H54 (cell line): ENCODE results near the gene DGKD.
"Not testable (repeated sequence)": the region's sequence is repeated elsewhere in the genome, so short reads cannot be mapped to it uniquely, and the experiment has no call there.

Source experiments
- DNase-seq: peaks from one replicate; pipeline ENCODE4 v3.0.0; 2011; ENCODE audit warnings: low spot score, mixed read lengths; ENCODE audit not compliant: insufficient read length
- FAIRE-seq: peaks from 3 replicates; lab custom pipeline; 2011; peaks lifted over from hg19 to GRCh38; lab: Jason Lieb, UNC
- POLR2A ChIP-seq: IDR thresholded peaks from 2 replicates; pipeline ENCODE4 v1.6.1; 2011; ENCODE audit warnings: low read depth, mild to moderate bottlenecking, low read length

DGKD gene

DNA sequence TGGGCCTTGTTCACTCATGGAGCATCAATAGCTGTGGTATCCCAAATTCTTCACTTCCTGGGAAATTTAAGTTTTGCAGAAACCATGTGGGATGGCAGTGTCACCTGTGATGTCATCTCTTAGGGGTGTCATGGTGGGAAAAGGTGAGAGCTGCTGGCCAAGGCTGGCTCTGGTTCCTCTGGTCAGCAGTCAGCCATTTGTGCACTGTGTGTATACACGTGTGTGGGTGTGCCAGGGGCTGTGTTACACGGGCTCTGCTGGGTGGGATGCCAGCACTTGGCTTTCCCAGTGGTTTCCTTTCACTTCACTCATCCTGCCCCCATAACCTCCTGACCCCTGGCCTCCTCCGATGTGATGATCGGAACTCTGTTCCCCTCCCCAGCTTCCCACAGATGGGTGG lies 25.4 kb upstream of the DGKD start:
- FAIRE-seq (no peak), DNase-seq (no peak)
- TF ChIP-seq POLR2A: no peak

DNA sequence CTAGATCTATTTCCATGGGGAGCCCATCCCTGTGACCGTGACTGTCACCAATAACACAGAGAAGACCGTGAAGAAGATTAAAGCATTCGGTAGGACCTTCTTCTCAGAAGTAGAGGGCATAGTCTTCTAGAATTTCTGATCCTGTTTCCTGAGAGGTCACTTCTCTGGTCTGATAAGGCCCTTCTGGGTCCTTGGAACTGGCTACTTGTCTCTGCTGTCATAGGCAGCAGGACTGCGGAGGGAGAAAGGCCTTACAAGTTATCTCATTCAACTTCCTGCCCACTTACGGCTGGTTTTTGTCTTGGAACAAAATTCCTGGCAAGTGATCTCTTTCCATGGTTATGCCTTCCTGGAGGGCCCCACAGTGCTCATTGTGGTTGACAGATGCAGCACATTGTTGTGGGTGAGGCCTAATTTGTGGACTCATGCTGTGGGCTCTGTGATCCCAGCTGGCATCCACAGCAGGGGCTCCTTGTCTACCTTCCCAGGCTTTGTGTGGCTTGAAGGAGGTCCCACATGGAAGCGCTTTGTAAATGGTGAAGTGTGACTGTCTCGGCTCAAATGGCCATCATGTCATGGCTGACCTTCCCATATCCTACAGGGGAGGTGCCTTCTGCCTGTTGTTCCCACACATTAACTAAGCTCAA lies 24.7 kb upstream of the DGKD start:
- DNase-seq (peak; percentile 29), FAIRE-seq (no peak)
- no peak for TF ChIP-seq POLR2A

DNA sequence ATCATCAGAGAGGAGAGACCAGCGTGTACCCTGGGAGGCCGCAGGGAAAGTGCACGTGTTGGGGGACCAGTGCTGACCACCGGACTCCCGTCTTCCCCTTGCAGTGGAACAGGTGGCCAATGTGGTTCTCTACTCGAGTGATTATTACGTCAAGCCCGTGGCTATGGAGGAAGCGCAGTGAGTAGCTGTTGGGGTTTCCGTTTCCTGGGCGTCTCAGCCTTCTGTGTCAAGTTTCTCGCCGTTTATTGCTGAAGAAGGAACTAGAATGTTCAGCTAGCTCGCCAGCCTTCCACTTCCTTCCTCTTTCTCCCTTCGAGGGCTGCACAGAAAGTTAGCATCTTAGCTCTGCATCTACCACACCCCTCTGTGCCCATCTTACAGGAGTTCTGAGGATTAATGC lies 22.8 kb upstream of the DGKD start:
- no peak for DNase-seq
- no peak for FAIRE-seq
- TF ChIP-seq POLR2A: no peak

DNA sequence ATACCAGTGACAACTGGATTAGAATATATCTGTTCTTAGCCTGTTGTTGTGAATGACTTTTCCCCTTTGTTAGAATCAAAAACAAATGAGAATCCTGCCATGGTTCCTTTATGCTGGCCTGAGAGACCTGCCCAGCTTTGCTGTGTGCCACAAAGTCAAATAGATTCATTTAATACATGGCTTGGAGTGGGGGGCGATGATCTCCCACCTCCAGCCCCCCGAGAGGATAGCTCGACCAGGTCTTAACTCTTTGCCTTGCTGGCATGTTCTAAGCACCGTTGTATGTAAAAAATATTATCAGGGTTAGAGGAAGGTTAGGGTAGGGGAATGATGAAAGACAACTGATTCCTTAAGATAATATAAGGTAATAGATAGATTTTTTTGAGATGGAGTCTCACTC lies 22.2 kb upstream of the DGKD start:
- FAIRE-seq (no peak), DNase-seq (no peak)
- TF ChIP-seq POLR2A: no peak

DNA sequence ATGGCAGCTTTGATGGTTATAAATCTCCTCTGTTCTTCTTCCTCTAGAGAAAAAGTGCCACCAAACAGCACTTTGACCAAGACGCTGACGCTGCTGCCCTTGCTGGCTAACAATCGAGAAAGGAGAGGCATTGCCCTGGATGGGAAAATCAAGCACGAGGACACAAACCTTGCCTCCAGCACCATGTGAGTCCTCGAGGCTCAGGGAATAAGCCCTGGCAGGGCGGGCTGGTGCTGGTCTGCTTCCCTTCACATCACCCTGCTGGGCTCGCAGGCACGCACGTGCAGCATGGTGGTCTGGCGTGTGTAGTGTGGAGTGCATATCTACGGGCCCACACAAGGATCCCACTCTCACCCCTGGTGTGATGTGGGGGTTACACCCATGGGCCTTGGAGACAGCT lies 19.4 kb upstream of the DGKD start:
- DNase-seq (no peak), FAIRE-seq (no peak)
- no peak for TF ChIP-seq POLR2A

DNA sequence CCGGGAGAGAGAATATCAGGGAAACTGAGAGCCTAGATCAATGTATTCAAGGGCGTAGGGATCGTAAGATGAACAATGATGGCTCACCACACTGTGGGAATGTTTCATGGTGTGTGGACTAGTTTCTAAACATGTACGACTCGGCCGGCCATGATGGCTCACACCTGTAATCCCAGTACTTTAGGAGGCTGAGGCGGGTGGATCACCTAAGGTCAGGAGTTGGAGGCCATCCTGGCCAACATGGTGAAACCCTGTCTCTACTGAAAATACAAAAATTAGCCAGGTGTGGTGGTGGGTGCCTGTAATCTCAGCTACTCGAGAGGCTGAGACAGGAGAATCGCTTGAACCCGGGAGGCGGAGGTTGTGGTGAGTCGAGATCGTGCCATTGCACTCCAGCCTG lies 18.2 kb upstream of the DGKD start:
- not testable (repeated sequence) for FAIRE-seq, DNase-seq

DNA sequence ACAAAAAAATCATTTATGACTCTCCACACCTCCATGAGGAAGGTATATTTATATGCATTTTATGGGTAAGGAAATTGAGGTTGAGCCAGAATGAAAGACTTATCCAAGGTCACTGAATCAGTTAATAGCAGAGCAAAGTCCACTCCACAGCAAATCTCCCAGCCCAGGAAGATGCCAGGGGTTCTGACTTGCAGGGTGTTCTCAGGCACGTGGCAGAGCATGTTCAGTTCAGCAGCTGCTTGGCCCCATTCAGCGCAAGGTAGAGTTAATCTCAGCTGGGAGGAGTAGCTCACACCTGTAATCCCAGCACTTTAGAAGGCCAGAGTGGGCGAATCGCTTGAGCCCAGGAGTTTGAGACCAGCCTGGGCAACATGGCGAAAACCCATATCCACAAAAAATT lies 17.8 kb upstream of the DGKD start:
- DNase-seq: no peak
- TF ChIP-seq POLR2A: no peak
- no peak for FAIRE-seq

DNA sequence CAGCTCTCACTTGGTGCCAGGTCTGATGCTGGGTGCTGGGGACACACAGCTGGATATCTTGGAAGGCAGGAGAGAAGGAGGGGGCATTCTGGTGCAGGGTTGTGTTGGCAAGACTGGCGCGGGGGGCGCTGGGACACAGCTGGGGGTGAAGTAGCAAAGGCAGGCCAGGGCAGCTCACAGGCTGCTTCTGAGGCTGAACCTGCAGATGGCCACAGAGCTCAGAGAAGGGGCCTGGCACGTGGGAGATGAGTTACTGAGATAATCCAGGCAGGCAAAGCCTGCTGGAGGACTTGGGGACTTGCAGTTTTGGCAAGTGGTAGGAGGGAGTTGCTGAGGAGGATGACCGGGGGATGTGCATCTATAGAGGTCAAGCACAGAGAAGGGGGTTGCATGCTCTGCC lies 16.2 kb upstream of the DGKD start:
- DNase-seq (no peak), FAIRE-seq (no peak)
- TF ChIP-seq POLR2A: no peak

DNA sequence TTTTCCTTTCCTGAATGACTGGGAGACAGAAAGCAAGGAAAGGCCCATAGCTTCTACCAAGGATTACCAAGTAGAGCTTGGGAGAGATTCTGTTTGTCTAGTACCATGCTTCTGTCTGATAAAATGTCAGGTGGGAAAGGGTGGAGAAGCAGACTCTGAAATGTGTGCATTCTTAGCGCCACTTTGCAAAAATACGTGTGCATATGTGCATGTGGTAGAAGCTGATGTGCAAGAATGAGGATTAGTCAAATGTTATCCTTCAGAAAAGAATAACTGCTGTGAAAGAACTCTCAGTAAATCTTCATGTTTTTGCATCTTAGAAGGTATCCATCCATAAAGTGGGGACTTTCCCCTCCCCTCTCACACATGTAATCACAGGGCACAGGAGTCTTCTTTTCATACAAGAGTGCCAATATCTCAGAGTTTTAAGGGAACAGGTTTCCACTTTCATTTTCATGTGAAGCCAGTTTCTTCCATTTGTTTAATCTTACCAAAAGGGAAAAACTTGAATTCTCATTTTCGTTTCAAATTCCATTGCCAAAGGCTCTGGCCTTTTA lies 15.4 kb upstream of the DGKD start:
- FAIRE-seq (no peak), DNase-seq (no peak)
- TF ChIP-seq POLR2A: no peak

DNA sequence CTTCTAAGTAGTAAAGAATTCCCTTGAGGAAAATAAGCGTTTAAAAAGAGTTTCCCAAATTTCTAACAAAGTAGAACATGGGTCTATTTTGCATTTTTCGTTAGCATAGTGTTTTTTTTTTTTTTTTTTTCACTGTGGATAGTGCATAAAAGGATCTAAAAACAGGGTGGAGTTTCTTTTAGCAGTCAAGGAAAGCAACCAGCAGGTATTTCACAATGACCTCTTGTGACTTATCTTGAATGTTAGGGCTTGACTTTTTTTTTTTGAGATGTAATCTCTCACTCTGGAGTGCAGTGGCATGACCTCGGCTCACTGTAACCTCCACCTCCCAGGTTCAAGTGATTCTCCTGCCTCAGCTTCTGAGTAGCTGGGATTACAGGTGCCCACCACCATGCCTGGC lies 14.9 kb upstream of the DGKD start:
- DNase-seq (no peak), FAIRE-seq (no peak)
- no peak for TF ChIP-seq POLR2A

DNA sequence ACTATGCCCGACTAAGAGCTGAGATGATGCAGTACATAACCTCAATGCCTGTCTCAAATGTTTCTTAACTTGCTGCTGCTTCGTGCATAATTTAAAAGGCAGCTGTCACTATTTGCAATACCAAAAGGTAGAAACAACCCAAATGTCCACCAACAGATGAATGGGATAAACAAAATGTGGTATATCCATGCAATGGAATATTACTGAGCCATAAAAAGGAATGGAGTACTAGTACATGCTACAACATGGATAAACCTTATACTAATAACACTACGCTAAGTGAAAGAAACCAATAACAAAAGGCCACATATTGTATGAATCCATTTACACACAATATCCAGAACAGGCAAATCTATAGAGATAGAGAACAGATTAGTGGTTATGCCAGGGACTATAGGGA lies 13.0 kb upstream of the DGKD start:
- DNase-seq: no peak
- no peak for TF ChIP-seq POLR2A
- FAIRE-seq: no peak

DNA sequence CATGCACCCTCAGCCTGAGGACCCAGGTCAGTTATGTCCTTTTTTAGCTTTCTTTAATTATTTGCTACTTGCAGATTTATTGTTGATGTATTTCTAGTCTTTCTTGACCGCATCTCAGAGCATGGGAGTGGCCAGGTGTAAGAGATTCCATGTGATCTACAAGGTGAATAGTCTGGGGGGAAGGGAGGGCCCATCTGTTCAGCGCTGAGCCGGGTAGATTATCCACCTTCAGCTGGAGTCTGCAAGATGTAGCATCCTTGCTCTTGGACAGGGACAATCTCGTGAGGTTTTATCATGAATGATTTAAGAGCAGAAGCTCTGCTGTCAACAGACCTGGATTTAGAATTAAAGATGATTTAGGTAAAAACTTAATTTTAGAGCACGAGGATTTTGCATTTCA lies 12.0 kb upstream of the DGKD start:
- no peak for DNase-seq
- no peak for FAIRE-seq
- no peak for TF ChIP-seq POLR2A

DNA sequence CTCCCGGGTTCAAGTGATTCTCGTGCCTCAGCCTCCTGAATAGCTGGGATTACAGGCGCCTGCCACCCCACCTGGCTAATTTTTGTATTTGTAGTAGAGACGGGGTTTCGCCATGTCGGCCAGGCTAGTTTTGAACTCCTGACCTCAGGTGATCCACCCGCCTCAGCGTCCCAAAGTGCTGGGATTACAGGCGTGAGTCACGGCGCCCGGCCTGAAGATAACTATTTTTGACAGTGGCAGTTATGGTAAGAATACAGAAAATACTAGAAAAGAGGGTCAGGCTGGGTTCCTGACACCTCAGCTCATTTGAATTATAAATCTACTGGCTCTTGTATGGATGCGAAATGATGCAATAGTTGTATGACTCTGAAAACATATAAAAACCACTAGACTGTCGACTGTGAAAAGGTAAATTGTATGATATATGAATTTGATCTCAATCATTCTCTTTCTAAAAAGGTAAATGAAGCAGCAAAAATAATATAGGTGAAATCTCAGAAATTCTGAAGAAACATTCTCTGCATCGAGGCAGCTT lies 11.1 kb upstream of the DGKD start:
- DNase-seq (no peak), FAIRE-seq (no peak)
- TF ChIP-seq POLR2A: no peak

DNA sequence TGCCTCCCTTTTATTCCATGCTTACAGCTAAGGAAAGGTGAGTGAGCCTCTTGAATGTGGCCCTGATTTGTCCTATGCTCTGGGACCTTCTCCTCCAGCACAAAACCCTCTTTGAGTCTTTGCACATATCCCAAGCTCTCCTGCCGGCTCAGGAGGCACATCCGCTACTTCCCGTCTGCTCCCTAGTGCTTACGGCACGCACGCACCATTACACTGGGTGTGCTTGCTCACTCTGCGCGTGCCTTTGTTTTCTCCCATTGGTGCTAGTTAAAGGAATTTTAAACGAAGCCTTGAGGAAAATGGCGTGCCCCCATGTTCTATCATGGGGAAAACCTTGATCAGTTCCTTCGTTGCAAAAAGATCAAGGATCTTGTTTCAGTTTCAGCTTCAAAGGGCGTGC lies 7.9 kb upstream of the DGKD start:
- no peak for DNase-seq
- TF ChIP-seq POLR2A: no peak
- no peak for FAIRE-seq

DNA sequence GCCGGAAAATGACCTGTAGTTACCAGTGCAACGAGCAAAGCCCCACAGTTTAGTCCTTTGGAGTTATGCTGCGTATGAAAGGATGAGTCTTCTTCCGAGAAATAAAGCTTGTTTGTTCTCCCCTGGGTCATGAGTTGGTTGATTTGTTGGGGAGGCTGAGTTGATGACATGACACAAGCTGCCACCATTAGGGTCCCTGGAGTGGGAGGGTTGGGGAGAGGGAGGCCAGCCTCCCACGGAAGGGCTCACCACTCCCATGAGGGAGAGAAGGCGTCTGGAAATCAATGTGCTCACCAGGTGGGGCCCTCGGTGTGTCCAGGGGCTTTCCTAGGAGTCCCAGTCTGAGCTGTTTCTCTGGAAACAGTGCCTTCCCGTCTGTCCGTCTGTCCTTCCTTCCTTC lies 7.4 kb upstream of the DGKD start:
- no peak for TF ChIP-seq POLR2A
- FAIRE-seq (no peak), DNase-seq (no peak)
